ENCODE data around the gene MICAL3. TPM values are rescaled to one million over a fixed set of nuclear protein-coding genes. Genes with fewer than 3 reads are reported as not detected.
A peak's percentile ranks its signal among the peaks of the same experiment; 100 is the strongest.

Gene MICAL3
- total RNA-seq, 4 donors from 2014 or later: 6.0 to 9.8 (median 8.1) TPM

DNA sequence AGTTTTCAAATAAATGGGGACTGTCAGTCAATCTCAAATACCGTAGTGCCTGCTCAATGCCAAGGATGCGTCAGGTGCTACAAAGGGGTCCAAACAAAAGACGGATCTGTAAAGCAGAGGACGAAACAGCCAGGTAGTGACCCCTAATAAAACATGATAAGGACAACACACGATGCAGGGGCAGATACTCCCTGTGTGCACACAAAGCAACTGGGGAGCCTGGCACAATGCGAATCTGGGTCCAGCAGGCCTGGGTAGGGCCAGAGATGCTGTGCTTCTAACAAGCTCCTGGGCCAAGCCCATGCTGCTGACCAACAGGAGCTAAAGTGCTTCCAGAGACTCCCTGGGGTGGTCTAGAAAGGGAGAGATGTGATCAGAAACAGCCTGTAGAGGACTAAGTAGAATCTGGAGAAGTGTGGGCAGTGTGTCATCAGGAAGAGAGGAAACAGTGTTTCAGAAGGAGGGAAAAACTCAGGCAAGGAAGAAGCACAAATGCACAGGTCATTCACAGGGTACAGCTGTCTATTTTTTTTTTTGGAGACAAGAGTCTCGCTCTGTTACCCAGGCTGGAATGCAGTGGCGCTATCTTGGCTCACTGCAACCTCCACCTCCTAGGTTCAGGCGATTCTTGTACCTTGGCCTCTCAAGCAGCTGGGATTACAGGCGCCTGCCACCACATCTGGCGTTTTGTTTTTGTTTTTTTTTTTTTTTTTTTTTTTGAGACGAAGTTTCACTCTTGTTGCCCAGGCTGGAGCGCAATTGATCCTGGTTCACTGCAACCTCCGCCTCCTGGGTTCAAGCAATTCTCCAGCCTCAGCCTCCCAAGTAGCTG is 74.5 kb downstream of the MICAL3 start:
- TF ChIP-seq POLR2A (IDR thresholded peaks at IDR 0.05): no peak
- TF ChIP-seq, protein P1, sequence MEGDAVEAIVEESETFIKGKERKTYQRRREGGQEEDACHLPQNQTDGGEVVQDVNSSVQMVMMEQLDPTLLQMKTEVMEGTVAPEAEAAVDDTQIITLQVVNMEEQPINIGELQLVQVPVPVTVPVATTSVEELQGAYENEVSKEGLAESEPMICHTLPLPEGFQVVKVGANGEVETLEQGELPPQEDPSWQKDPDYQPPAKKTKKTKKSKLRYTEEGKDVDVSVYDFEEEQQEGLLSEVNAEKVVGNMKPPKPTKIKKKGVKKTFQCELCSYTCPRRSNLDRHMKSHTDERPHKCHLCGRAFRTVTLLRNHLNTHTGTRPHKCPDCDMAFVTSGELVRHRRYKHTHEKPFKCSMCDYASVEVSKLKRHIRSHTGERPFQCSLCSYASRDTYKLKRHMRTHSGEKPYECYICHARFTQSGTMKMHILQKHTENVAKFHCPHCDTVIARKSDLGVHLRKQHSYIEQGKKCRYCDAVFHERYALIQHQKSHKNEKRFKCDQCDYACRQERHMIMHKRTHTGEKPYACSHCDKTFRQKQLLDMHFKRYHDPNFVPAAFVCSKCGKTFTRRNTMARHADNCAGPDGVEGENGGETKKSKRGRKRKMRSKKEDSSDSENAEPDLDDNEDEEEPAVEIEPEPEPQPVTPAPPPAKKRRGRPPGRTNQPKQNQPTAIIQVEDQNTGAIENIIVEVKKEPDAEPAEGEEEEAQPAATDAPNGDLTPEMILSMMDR (IDR thresholded peaks at IDR 0.05 in 4 of 5, conservative IDR thresholded peaks at IDR 0.05 in 1 of 5): no peak
- ATAC-seq: no peak
- peak overlapping the region; percentile 78 to 81 (median 79) for H3K27ac ChIP-seq
- no peak for DNase-seq
- in situ Hi-C loops (cut with MboI; ENCODE audit: low sequenced_read_pairs in 4 of 4): no loop called here
- peaks cover 52 to 53% of the 10 kb centered on the region in 2 donors for H3K4me1 ChIP-seq
- H3K36me3 ChIP-seq: no peaks in the 10 kb centered on the region
- no peaks in the 10 kb centered on the region for H3K9me3 ChIP-seq
- intact Hi-C loops (cut with DNase I; ENCODE audit: low total_unique reads): loop anchor here (2.0 kb wide), 2 partner anchors 35 to 73 kb away; no protein-coding TSS in a partner anchor
- H3K4me3 ChIP-seq: no peak overlapping the region
- no peaks in the 10 kb centered on the region for H3K27me3 ChIP-seq

DNA sequence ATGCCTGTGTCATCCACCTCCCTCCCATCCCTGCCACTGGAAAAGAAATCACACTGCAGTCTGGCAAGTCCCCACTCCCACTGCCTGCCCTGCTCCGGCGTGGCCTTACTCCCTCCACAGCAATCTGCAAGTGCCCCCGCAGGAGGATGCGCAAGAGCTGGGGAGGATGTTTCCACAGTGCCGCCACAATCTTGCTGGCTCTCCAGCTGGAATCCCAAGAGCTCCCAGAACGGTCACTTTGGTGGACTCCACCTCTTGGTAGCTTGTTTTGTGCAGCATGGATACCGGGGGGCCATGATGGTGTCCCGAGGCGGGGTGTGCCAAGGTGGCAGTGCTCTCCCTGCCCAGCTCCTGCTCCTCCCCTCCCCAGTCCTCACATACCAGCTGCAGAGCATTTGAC is 76.3 kb downstream of the MICAL3 start:
- no peak for DNase-seq
- Histone ChIP-seq H3K27ac (peak overlapping the region in 3 of 4 donors; percentile 14 to 79 (median 79)), H3K27me3 (no peaks in the 10 kb centered on the region), H3K36me3 (no peaks in the 10 kb centered on the region), H3K4me3 (no peak overlapping the region), H3K4me1 (peaks cover 68 to 70% of the 10 kb centered on the region in 2 donors), H3K9me3 (no peaks in the 10 kb centered on the region)
- TF ChIP-seq, protein P1 (IDR thresholded peaks at IDR 0.05 in 4 of 5, conservative IDR thresholded peaks at IDR 0.05 in 1 of 5): no peak
- TF ChIP-seq POLR2A (IDR thresholded peaks at IDR 0.05): no peak
- in situ Hi-C loops (cut with MboI; ENCODE audit: low sequenced_read_pairs in 4 of 4) (no loop called here), intact Hi-C loops (cut with DNase I; ENCODE audit: low total_unique reads) (loop anchor here (2.0 kb wide), 1 partner anchor 33 kb away; no protein-coding TSS in a partner anchor)
- ATAC-seq: no peak

DNA sequence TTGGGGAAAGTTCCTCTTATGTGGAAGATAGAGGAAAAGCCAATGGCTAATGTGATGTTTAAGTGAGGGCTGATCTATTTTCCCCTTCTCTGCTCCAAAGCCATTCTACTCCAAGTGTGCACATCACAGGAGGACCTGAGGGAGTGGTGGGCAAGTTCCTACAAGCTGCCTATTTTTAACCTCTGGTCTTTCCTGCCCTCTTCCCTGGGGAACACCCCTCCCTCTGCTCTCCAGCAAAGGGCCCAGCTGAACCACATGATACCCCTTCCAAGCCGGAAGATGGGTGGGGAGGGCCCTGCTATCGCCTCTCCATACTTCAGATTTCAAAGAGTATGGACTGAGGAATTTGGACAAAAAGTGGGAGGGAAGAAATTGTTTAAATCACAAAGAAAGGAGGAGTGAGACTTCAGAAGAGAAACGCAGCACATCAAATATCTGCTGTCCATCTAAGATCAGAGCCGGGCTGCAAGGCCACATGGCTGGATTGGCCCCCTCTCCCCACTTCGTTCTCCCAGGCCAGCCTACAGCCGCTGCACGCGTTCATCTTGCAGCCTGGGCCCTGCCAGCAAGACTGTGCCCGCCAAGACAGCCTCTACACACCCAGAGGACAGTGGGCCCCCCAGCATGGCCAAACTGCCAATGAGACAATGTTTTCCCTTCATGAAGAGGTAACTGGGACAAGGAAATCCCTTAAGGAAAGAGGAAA is 77.5 kb downstream of the MICAL3 start:
- ATAC-seq (no peak), DNase-seq (no peak)
- H3K27me3 ChIP-seq: no peaks in the 10 kb centered on the region
- H3K9me3 ChIP-seq: no peaks in the 10 kb centered on the region
- in situ Hi-C loops (cut with MboI; ENCODE audit: low sequenced_read_pairs in 4 of 4): no loop called here
- no peak for TF ChIP-seq POLR2A (IDR thresholded peaks at IDR 0.05)
- TF ChIP-seq, protein P1 (IDR thresholded peaks at IDR 0.05 in 4 of 5, conservative IDR thresholded peaks at IDR 0.05 in 1 of 5): no peak
- peak overlapping the region; percentile 10 to 84 (median 58) for H3K27ac ChIP-seq
- intact Hi-C loops (cut with DNase I; ENCODE audit: low total_unique reads): no loop called here
- peaks cover 79 to 81% of the 10 kb centered on the region in 2 donors for H3K4me1 ChIP-seq
- H3K4me3 ChIP-seq: no peak overlapping the region
- no peaks in the 10 kb centered on the region for H3K36me3 ChIP-seq

DNA sequence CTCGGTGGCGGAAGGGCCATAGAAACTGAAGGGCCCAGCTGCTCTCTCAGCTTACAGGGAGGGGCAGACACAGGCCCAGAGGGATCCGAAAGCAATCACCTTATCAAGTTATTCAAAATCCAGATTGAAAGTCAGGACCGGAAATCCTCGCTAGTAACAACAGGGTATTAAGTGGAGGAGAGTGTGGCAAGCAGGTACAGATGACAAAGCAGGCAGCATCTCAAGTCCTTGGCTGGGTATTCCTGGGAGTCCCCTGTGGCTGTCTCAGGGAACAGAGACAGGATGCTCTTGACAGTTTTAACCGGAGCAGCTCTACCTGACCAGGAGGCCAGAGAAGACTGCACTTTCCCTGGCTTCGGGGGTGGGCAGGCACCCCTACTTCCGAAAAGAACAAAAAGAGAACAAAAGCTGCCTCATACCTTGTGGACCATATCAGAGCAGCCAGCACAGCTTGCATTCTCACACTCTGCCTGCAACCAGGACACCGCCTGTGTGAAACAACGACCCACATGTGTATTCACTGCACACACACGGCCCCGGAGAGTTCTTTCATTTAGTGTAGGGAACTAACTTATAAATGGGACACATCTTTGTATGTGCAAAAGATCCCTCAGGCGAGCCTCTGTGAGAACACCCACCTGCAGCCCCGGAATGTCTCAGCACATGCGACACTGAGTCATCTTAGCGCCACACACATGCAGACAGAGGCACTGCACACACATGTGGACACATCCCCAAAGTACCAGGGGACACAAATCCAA is 78.3 kb downstream of the MICAL3 start:
- intact Hi-C loops (cut with DNase I; ENCODE audit: low total_unique reads): no loop called here
- Histone ChIP-seq H3K27ac (peak overlapping the region; percentile 10 to 84 (median 58)), H3K27me3 (no peaks in the 10 kb centered on the region), H3K9me3 (no peaks in the 10 kb centered on the region), H3K4me3 (no peak overlapping the region), H3K4me1 (peaks cover 79 to 84% of the 10 kb centered on the region in 2 donors), H3K36me3 (no peaks in the 10 kb centered on the region)
- DNase-seq: no peak
- in situ Hi-C loops (cut with MboI; ENCODE audit: low sequenced_read_pairs in 4 of 4): no loop called here
- TF ChIP-seq, protein P1 (IDR thresholded peaks at IDR 0.05 in 4 of 5, conservative IDR thresholded peaks at IDR 0.05 in 1 of 5): no peak
- no peak for TF ChIP-seq POLR2A (IDR thresholded peaks at IDR 0.05)
- no peak for ATAC-seq
